Common myeloid progenitor, CD34-positive (primary cell): ENCODE measurements around the gene NUDT15.

Source experiments
- CTCF ChIA-PET: fragments of 350-600 bp; sonication (Branson Sonifier 250); formaldehyde crosslinking; loops from one replicate; lab custom pipeline; 2021; ENCODE audit warnings: antibody characterized with exemption; lab: Charles Lee
- POLR2A ChIA-PET: fragments of 350-600 bp; sonication (Branson Sonifier 250); formaldehyde crosslinking; loops from one replicate; lab custom pipeline; 2021; ENCODE audit warnings: antibody characterized with exemption; lab: Charles Lee
- DNase-seq, 3 donors: peaks; one replicate each; pipeline versions ENCODE4 v3.0.0 to v3.0.0-alpha.2; 2013
- H3K27ac ChIP-seq, 2 experiments: 1 replicate in 1 of 2; 2 replicates in 1 of 2; pipeline ENCODE4 v1.7.0; 2013; ENCODE audit warnings: inconsistent platforms in 2 of 2, low read length in 2 of 2, mild to moderate bottlenecking in 2 of 2, low read depth in 1 of 2, moderate library complexity in 1 of 2; ENCODE audit not compliant: severe bottlenecking in 2 of 2, insufficient read depth in 1 of 2, poor library complexity in 1 of 2
- H3K27me3 ChIP-seq, 5 experiments: replicated peaks in 2 of 5; 1 replicate in 3 of 5; 2 replicates in 2 of 5; pipeline versions ENCODE4 v1.6.1 to v1.7.0; 2013; ENCODE audit warnings: low read length in 4 of 5, mild to moderate bottlenecking in 2 of 5, moderate library complexity in 2 of 5, inconsistent platforms in 1 of 5; ENCODE audit not compliant: insufficient read depth in 5 of 5, control insufficient read depth in 4 of 5
- H3K36me3 ChIP-seq, 4 experiments: 1 replicate in 2 of 4; 2 replicates in 2 of 4; pipeline versions ENCODE4 v1.6.1 to v1.7.0; 2013; ENCODE audit warnings: low read length in 3 of 4, control low read depth in 1 of 4, mild to moderate bottlenecking in 1 of 4; ENCODE audit not compliant: control insufficient read depth in 4 of 4, insufficient read depth in 4 of 4
- H3K4me1 ChIP-seq, 4 experiments: 1 replicate in 3 of 4; 2 replicates in 1 of 4; pipeline versions ENCODE4 v1.6.1 to v1.7.1; 2013; ENCODE audit warnings: low read length in 3 of 4, mild to moderate bottlenecking in 3 of 4, control low read depth in 1 of 4, inconsistent platforms in 1 of 4, moderate library complexity in 1 of 4; ENCODE audit not compliant: control insufficient read depth in 4 of 4, insufficient read depth in 4 of 4; ENCODE audit errors: control extremely low read depth in 1 of 4
- H3K4me3 ChIP-seq, 7 experiments: 1 replicate in 4 of 7; 2 replicates in 3 of 7; pipeline versions ENCODE4 v1.5.1 to v1.7.0; 2013; ENCODE audit warnings: mild to moderate bottlenecking in 7 of 7, low read length in 6 of 7, moderate library complexity in 6 of 7, inconsistent platforms in 2 of 7, low read depth in 2 of 7, control low read depth in 1 of 7; ENCODE audit not compliant: insufficient read depth in 4 of 7, control insufficient read depth in 1 of 7; ENCODE audit errors: extremely low read depth in 1 of 7
- H3K9me3 ChIP-seq, 5 experiments: 1 replicate in 4 of 5; 2 replicates in 1 of 5; pipeline versions ENCODE4 v1.6.1 to v1.7.1; 2013; ENCODE audit warnings: low read length in 4 of 5, mild to moderate bottlenecking in 2 of 5, inconsistent platforms in 1 of 5, low read depth in 1 of 5, moderate library complexity in 1 of 5; ENCODE audit not compliant: control insufficient read depth in 4 of 5, insufficient read depth in 2 of 5; ENCODE audit errors: control extremely low read depth in 1 of 5
- WGBS: methylation state at CpG from one replicate; pipeline ENCODE4 v1.1.5; 2013; ENCODE audit not compliant: insufficient coverage; 5-methylcytosine and 5-hydroxymethylcytosine counted together

The NUDT15 gene

GRCh38 chr13:48010698-48011097 is 26.8 kb upstream of the NUDT15 start:
- Histone ChIP-seq H3K4me3 (no peak overlapping the region), H3K27me3 (no peaks in the 10 kb centered on the region), H3K9me3 (peaks cover 0 to 4% (median 1%) of the 10 kb centered on the region in 5 experiments), H3K36me3 (peaks cover 0 to 8% (median 0%) of the 10 kb centered on the region in 4 experiments), H3K27ac (no peak overlapping the region), H3K4me1 (peaks cover 0 to 10% (median 2%) of the 10 kb centered on the region in 4 experiments)
- ChIA-PET POLR2A (no interaction called here), CTCF (no interaction called here)
- 100% methylated on average over 2 of the region's 4 CpGs for WGBS
- no peak for DNase-seq

GRCh38 chr13:48012668-48013067 is 24.9 kb upstream of the NUDT15 start:
- Histone ChIP-seq H3K27ac (no peak overlapping the region), H3K27me3 (no peaks in the 10 kb centered on the region), H3K4me1 (peaks cover 0 to 10% (median 2%) of the 10 kb centered on the region in 4 experiments), H3K36me3 (peaks cover 0 to 8% (median 0%) of the 10 kb centered on the region in 4 experiments), H3K9me3 (peaks cover 0 to 4% (median 2%) of the 10 kb centered on the region in 5 experiments), H3K4me3 (no peak overlapping the region)
- ChIA-PET POLR2A (no interaction called here), CTCF (interaction anchor here (0.7 to 1.2 kb wide), 4 partner anchors 8 to 25 kb away, joined by 3 to 4 read pairs (median 3); no protein-coding TSS in a partner anchor)
- 100% methylated on average over 1 of the region's 1 CpG for WGBS
- no peak for DNase-seq

GRCh38 chr13:48014359-48014758 is 23.2 kb upstream of the NUDT15 start:
- Histone ChIP-seq H3K27ac (no peak overlapping the region), H3K4me3 (no peak overlapping the region), H3K4me1 (peaks cover 0 to 4% (median 1%) of the 10 kb centered on the region in 4 experiments), H3K9me3 (peaks cover 0 to 4% (median 2%) of the 10 kb centered on the region in 5 experiments), H3K27me3 (no peaks in the 10 kb centered on the region), H3K36me3 (peaks cover 0 to 8% (median 0%) of the 10 kb centered on the region in 4 experiments)
- CTCF ChIA-PET: interaction anchor here (0.6 to 0.7 kb wide), 2 partner anchors 564 to 1635 kb away, joined by 3 read pairs; no protein-coding TSS in a partner anchor
- no peak for DNase-seq
- WGBS: 75% methylated on average over 1 of the region's 2 CpGs
- POLR2A ChIA-PET: no interaction called here

GRCh38 chr13:48018637-48019036 is 18.9 kb upstream of the NUDT15 start:
- no CpG with 5 or more reads among the region's 2 CpGs for WGBS
- H3K4me3 ChIP-seq: no peak overlapping the region
- no peak for DNase-seq
- no peaks in the 10 kb centered on the region for H3K36me3 ChIP-seq
- CTCF ChIA-PET: no interaction called here
- no peak overlapping the region for H3K27ac ChIP-seq
- H3K9me3 ChIP-seq: peaks cover 0 to 2% (median 0%) of the 10 kb centered on the region in 5 experiments
- no peaks in the 10 kb centered on the region for H3K27me3 ChIP-seq
- POLR2A ChIA-PET: no interaction called here
- H3K4me1 ChIP-seq: no peaks in the 10 kb centered on the region

GRCh38 chr13:48019796-48020195 is 17.7 kb upstream of the NUDT15 start:
- Histone ChIP-seq H3K27ac (no peak overlapping the region), H3K4me1 (no peaks in the 10 kb centered on the region), H3K27me3 (no peaks in the 10 kb centered on the region), H3K4me3 (no peak overlapping the region), H3K9me3 (peaks cover 0 to 2% (median 0%) of the 10 kb centered on the region in 5 experiments), H3K36me3 (no peaks in the 10 kb centered on the region)
- DNase-seq: no peak
- ChIA-PET CTCF (no interaction called here), POLR2A (no interaction called here)
- 100% methylated on average over 1 of the region's 1 CpG for WGBS

GRCh38 chr13:48028066-48028465 is 9.5 kb upstream of the NUDT15 start:
- no peak overlapping the region for H3K4me3 ChIP-seq
- DNase-seq: no peak
- ChIA-PET CTCF (no interaction called here), POLR2A (no interaction called here)
- peaks cover 3 to 25% (median 7%) of the 10 kb centered on the region in 5 experiments for H3K9me3 ChIP-seq
- peaks cover 0 to 27% (median 6%) of the 10 kb centered on the region in 4 experiments for H3K36me3 ChIP-seq
- no peaks in the 10 kb centered on the region for H3K27me3 ChIP-seq
- H3K27ac ChIP-seq: no peak overlapping the region
- H3K4me1 ChIP-seq: no peaks in the 10 kb centered on the region

GRCh38 chr13:48029859-48030258 is 7.7 kb upstream of the NUDT15 start:
- H3K27me3 ChIP-seq: no peaks in the 10 kb centered on the region
- ChIA-PET POLR2A (no interaction called here), CTCF (no interaction called here)
- peaks cover 0 to 38% (median 6%) of the 10 kb centered on the region in 4 experiments for H3K36me3 ChIP-seq
- no peak overlapping the region for H3K27ac ChIP-seq
- H3K9me3 ChIP-seq: peaks cover 3 to 33% (median 9%) of the 10 kb centered on the region in 5 experiments
- no peak overlapping the region for H3K4me3 ChIP-seq
- no CpG with 5 or more reads among the region's 2 CpGs for WGBS
- DNase-seq: no peak
- H3K4me1 ChIP-seq: no peaks in the 10 kb centered on the region
